HL-60 (cell line): ENCODE data around the gene TATDN2.

Experiments
- DNase-seq, 2 experiments: peaks; one replicate each; pipeline ENCODE4 v3.0.0-alpha.2; 2010 to 2020; ENCODE audit warnings: low read depth in 1 of 2, low spot score in 1 of 2
- H3K27ac ChIP-seq: fragments of 250-450 bp; sonication (Bioruptor Pico); replicated peaks from 2 replicates; pipeline ENCODE4 v1.5.1; 2020; ENCODE audit warnings: mild to moderate bottlenecking, moderate library complexity
- H3K27me3 ChIP-seq: fragments of 250-450 bp; sonication (Bioruptor Pico); 2 replicates; pipeline ENCODE4 v1.5.1; 2021; ENCODE audit warnings: mild to moderate bottlenecking, moderate library complexity; ENCODE audit not compliant: insufficient read depth, poor library complexity, severe bottlenecking
- H3K4me3 ChIP-seq: replicated peaks from 2 replicates; pipeline ENCODE4 v1.5.1; 2011; ENCODE audit warnings: mild to moderate bottlenecking, control low read depth, low read length; ENCODE audit not compliant: insufficient read depth
- GABPA ChIP-seq: IDR thresholded peaks from 2 replicates; pipeline ENCODE4 v1.6.1; 2012; ENCODE audit warnings: low read depth
- POLR2AphosphoS5 ChIP-seq: IDR thresholded peaks from 2 replicates; pipeline ENCODE4 v1.6.1; 2012; ENCODE audit warnings: low read depth
- SPI1 ChIP-seq: IDR thresholded peaks from 2 replicates; pipeline ENCODE4 v1.6.1; 2012; ENCODE audit warnings: low read depth, mild to moderate bottlenecking, borderline replicate concordance
- TF ChIP-seq, protein P1 (sequence below): IDR thresholded peaks from 2 replicates; pipeline ENCODE4 v1.6.1; 2012; ENCODE audit warnings: low read depth; ENCODE audit not compliant: insufficient replicate concordance
- TF ChIP-seq, protein P2 (sequence below): IDR thresholded peaks from one replicate; pipeline ENCODE4 v1.5.1; 2011; ENCODE audit warnings: low read length, control low read depth, inconsistent platforms; ENCODE audit not compliant: insufficient read depth

The TATDN2 gene

DNA sequence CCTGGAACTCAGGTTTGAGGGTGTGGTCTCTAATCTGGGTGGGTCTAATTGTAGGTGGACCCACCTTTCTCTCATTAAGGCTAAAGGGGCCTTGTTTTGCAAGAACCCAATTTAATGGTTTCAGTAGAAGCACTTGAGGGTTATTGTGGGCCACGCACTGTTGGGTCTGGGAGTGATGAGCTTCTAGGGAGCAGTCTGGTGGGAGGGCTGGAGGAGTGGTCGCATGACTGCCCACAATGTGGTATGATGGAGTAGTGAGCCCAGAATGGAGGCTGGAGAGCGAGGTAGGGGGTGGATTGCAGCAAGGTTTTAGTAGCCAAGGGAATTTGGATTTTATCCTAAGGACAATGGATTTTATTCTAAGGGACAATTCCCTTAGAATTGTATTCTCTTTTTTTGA lies 2.7 kb downstream of the TATDN2 start:
- H3K4me3 ChIP-seq, result no peak overlapping the region

DNA sequence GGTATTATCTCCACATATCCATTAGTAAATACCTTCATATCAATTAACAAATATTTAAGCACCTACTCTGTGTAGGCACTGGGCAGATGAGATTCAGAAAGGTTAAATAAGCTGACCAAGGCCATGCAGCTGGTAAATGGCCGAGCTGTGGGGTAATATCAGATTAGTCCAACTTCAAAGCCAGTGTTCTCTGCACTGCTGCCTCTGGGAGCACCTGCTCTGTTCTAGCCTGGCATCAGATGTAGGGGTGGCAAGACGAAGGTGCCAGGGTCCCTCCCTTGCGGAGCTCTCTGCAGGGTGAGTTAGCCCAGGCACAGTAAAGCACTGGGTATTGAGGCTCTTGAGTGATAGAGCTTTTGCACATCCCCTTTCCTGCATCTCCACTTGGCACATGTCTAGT lies 5.5 kb downstream of the TATDN2 start:
- no peak for DNase-seq
- TF ChIP-seq, protein P1, sequence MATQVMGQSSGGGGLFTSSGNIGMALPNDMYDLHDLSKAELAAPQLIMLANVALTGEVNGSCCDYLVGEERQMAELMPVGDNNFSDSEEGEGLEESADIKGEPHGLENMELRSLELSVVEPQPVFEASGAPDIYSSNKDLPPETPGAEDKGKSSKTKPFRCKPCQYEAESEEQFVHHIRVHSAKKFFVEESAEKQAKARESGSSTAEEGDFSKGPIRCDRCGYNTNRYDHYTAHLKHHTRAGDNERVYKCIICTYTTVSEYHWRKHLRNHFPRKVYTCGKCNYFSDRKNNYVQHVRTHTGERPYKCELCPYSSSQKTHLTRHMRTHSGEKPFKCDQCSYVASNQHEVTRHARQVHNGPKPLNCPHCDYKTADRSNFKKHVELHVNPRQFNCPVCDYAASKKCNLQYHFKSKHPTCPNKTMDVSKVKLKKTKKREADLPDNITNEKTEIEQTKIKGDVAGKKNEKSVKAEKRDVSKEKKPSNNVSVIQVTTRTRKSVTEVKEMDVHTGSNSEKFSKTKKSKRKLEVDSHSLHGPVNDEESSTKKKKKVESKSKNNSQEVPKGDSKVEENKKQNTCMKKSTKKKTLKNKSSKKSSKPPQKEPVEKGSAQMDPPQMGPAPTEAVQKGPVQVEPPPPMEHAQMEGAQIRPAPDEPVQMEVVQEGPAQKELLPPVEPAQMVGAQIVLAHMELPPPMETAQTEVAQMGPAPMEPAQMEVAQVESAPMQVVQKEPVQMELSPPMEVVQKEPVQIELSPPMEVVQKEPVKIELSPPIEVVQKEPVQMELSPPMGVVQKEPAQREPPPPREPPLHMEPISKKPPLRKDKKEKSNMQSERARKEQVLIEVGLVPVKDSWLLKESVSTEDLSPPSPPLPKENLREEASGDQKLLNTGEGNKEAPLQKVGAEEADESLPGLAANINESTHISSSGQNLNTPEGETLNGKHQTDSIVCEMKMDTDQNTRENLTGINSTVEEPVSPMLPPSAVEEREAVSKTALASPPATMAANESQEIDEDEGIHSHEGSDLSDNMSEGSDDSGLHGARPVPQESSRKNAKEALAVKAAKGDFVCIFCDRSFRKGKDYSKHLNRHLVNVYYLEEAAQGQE, result no peak
- TF ChIP-seq SPI1 (no peak), POLR2AphosphoS5 (no peak), GABPA (no peak)
- TF ChIP-seq, protein P2, sequence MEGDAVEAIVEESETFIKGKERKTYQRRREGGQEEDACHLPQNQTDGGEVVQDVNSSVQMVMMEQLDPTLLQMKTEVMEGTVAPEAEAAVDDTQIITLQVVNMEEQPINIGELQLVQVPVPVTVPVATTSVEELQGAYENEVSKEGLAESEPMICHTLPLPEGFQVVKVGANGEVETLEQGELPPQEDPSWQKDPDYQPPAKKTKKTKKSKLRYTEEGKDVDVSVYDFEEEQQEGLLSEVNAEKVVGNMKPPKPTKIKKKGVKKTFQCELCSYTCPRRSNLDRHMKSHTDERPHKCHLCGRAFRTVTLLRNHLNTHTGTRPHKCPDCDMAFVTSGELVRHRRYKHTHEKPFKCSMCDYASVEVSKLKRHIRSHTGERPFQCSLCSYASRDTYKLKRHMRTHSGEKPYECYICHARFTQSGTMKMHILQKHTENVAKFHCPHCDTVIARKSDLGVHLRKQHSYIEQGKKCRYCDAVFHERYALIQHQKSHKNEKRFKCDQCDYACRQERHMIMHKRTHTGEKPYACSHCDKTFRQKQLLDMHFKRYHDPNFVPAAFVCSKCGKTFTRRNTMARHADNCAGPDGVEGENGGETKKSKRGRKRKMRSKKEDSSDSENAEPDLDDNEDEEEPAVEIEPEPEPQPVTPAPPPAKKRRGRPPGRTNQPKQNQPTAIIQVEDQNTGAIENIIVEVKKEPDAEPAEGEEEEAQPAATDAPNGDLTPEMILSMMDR, result no peak
- H3K4me3 ChIP-seq, result no peak overlapping the region
- no peak overlapping the region for H3K27ac ChIP-seq
- no peaks in the 10 kb centered on the region for H3K27me3 ChIP-seq

More for the DNA sequence above, 2.7 kb downstream of the TATDN2 start:
- Histone ChIP-seq H3K27ac (no peak overlapping the region), H3K27me3 (no peaks in the 10 kb centered on the region)
- DNase-seq, result no peak
- TF ChIP-seq, protein P2, result no peak
- TF ChIP-seq GABPA (no peak), POLR2AphosphoS5 (no peak), SPI1 (no peak)
- TF ChIP-seq, protein P1, result no peak

DNA sequence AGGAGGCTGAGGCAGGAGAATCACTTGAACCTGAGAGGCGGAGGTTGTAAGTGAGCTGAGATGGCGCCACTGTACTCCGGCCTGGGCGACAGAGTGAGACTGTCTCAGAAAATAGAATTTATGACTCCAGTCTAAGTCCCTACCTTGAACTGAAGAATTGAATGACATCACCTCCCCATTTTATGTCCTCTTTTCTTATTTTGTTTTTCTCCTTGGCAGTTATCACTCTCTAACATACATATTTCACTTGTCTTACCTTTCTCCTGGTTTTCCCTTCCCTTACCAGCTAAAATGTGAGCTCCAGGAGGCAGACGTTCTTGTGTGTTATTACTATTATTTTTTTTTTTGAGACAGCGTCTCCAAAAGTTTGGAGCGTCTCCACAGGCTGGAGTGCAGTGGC lies 7.6 kb downstream of the TATDN2 start:
- Histone ChIP-seq H3K4me3 (no peak overlapping the region), H3K27ac (no peak overlapping the region), H3K27me3 (no peaks in the 10 kb centered on the region)
- no peak for TF ChIP-seq SPI1
- TF ChIP-seq, protein P1, result no peak
- no peak for DNase-seq

DNA sequence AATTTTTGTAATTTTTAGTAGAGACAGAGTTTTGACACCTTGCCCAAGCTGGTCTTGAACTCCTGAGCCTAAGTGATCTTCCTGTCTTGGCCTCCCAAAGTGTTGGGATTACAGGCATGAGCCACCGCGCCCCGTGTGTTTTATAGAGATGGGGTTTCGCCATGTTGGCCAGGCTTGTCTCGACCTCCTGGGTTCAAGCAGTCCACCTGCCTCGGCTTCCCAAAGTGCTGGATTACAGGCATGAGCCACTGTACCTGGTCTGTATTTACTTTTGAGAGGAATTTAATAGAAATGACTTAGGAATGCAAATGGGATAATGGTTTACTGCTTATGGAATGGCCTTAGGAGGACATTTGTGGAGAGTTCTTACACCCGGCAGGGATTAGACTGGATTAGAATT lies 10.8 kb downstream of the TATDN2 start:
- DNase-seq, result no peak
- no peak for TF ChIP-seq POLR2AphosphoS5
- no peak overlapping the region for H3K27ac ChIP-seq

More for the DNA sequence above, 10.8 kb downstream of the TATDN2 start:
- no peak overlapping the region for H3K4me3 ChIP-seq
- no peaks in the 10 kb centered on the region for H3K27me3 ChIP-seq
